ENCODE measurements around the gene MRPL12.
A peak's percentile ranks its signal among the peaks of the same experiment; 100 is the strongest.
"Not testable (repeated sequence)": the region's sequence is repeated elsewhere in the genome, so short reads cannot be mapped to it uniquely, and the experiment has no call there.

MRPL12 gene

DNA sequence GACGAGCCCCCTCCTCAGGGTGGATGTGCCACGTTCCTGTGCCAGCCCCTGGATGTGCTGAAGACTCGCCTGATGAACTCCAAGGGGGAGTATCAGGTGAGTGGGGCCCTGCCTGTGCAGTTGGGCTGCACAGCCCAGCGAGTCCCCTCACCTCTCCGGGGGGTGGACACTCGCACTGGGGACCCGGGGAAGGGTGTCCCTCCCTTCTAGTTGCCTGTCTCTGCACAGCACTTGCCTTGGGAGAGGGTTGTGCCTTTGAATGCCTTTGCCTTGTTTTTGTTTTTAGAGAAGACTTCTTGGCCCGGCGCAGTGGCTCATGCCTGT lies 14.6 kb downstream of the MRPL12 start:
- DNase-seq = no peak

DNA sequence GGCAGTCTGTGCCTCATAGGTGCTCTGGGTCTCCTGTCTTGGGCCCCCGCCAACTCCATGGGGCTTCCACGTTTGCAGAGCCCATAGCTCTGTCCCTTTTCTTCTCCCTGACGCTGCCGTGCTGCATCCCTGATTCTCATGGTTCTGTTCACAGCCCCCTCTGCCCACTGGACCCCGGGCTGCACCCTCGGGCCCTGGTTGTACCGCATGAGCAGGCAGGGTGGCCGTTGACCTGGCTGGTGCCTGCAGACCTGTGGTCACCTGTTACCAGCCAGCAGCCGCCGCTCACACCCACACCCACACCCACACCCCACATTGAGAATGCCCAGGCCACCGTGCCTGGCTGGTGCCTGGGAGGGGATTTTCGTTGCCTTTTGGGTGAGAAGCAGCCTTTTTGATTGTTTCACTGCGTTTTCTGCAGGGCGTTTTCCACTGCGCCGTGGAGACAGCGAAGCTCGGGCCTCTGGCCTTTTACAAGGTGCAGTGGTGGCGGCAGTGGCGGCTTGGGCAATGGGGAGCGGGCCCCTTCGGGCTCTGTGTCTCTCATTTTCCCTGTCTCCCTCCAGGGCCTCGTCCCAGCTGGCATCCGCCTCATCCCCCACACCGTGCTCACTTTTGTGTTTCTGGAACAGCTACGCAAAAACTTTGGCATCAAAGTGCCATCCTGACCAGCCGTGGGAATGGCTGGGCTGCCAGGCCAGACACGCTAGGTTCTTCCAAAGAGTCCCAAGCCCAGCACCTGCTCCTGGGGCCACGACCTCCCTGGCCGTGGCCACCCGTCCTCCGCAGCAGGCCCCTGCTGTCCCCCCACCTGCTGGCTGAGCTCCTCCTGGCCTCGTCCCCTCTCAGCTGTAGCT lies 16.5 kb downstream of the MRPL12 start:
- no peak for DNase-seq

DNA sequence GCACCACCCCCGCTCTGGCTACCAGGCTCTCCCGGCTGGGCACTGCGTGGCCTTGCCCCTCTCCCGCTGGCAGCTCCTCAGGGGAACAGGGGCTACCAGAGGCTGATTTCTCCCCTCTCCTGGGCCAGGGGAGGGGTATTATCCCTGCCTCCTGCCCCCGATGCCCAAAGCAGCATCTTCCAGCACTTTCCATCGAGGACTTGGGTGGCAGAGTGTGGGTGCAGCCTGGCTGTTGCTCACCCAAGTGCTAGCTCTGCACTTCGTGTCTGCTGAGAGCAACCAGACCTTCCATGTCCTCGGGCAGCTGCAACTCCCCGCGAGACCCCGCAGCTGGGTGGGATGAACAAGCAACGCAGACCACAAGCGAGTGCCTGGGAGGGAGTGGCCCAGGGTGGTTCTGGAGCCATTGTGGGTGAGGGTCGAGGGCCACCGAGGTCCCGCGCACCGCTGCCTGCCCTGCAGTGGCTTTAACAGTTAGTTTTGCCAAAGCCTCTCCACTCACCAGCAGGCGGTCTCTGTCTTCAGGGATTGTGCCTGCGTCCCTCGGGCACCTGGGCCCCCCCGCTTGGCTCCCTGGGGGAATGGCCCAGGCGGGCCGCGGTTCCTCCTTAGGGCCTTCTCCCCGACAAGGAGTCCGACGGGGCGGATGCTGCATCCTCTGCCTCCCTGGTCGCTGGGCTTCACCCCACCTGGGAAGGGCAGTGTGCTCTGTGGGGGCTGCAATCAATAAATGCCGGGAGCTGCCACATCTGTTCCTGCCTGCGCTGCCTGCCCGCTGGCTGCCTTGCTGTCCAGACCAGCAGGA lies 17.3 kb downstream of the MRPL12 start:
- DNase-seq = no peak

DNA sequence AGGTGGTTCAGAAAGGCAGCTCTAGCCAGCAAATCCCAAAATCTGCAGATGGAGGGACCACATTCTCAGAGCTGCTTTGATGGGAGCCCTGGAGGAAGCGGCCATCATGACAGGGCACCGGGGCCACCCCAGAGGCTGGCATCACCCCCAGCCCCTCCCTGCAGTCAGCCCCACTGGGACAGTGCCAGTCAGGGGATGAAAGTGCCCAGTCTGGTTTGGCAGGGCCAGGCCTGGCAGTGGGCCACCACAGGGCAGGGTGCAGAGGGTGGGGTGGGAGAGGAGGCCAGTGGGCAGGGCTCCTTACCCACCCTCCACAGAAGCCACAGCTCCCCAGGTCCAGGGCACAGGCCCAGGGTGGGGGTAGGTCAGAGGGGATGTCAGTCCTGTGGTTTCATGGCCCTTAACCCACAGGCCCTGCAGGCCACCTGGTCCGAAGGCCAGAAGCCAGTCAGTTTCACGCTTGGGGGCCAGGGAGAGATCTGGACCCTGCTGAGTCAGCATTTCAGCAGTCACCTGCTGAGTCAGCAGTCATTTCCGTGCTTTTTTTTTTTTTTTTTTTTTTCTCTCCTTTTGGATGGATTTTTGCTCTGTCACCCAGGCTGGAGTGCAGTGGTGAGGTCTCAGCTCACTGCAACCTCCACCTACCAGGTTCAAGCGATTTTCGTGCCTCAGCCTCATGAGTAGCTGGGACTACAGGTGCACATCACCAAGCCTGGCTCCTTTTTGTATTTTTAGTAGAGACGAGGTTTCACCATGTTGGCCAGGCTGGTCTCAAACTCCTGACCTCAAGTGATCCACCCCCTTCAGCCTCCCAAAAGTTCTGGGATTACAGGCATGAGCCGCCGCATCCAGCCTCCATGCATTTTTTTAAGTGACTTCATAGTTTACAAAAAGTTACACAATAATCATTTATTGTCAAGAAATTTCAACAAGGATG lies 19.3 kb downstream of the MRPL12 start:
- no peak for DNase-seq

DNA sequence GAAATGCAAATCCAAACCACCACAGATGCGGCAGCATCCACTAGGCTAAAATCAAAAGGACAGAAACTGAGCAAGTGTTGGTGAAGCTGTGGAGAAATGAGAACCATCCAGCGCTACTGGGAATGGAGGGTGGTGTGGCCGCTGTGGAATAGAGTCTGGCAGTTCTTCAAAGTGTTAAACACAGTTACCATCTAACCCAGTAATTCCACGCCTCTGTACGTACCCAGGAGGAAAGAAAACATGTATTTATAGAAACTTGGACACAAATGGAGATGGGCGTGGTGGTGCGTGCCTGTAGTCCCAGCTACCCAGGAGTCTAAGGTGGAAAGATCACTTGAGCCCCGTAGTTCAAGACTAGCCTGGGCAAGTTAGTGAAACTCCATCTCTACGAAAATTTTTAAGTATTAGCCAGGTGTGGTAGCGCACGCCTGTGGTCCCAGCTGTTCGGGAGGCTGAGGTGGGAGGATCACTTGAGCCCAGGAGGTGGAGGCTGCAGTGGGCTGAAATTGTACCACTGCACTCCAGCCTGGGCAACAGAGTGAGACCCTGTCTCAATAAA lies 20.6 kb downstream of the MRPL12 start:
- no peak for DNase-seq

DNA sequence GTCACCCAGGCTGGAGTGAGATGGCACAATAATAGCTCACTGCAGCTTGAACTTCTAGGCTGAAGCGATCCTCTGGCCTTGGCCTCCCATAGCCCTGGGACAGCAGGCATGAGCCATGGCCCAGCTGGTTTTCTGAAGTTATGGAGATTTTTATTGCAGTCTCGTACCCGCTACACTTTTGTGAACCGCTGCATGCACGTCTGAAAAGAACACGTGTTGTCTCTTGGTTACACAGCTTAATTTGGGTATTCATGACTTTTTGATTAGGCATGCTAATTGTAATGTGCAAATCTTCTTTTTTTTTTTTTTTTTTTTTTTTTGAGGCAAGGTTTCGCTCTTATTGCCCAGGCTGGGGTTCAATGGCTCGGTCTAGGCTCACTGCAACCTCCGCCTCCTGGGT lies 22.3 kb downstream of the MRPL12 start:
- no peak for DNase-seq

DNA sequence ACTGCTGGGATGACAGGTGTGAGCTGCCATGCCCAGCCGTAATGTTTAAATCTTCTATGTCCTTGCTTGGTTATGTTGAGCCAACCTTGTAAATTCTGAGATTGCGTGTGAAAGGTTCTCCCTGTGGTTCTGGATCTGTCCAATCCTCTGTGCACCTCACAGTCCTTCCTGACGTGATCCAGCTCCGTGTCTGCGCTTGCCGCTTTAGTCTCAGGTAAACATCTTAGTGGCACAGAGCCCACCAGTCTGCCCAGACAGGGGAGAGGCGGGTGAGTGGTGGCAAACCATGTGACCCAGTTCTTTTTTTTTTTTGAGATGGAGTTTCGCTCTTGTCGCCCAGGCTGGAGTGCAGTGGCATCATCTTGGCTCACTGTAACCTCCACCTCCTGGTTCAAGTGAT lies 22.8 kb downstream of the MRPL12 start:
- DNase-seq = no peak

DNA sequence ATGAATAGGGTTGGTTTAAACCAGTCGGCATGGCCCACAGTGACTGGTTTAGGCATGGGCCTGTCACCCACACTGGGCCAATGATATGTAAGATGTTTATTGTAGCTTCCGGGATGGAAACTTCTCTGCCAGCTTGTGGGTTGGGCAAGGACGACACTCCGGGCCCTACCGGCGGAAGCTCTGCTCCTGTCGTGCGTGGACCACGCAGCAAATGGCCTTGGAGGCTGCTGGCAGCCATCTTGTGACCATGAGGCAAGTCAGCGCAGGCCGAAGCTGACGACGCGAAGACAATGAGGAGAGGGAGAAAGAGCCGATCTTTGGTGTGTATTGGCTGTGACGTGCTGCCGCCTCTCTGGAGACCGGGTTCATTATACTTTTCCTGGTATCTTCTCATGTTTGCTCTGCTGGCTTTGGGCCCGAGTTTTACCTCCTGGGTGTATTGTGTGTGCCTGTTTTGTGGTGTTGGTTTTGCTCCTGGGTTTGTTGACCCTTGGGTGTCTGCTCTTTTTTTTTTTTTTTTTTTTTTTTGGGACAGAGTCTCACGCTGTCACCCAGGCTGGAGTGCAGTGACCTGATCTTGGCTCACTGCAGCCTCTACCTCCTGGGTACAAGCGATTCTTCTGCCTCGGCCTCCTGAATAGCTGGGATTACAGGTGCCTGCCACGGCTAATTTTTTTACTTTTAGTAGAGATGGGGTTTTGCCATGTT lies 24.3 kb downstream of the MRPL12 start:
- no peak for DNase-seq

DNA sequence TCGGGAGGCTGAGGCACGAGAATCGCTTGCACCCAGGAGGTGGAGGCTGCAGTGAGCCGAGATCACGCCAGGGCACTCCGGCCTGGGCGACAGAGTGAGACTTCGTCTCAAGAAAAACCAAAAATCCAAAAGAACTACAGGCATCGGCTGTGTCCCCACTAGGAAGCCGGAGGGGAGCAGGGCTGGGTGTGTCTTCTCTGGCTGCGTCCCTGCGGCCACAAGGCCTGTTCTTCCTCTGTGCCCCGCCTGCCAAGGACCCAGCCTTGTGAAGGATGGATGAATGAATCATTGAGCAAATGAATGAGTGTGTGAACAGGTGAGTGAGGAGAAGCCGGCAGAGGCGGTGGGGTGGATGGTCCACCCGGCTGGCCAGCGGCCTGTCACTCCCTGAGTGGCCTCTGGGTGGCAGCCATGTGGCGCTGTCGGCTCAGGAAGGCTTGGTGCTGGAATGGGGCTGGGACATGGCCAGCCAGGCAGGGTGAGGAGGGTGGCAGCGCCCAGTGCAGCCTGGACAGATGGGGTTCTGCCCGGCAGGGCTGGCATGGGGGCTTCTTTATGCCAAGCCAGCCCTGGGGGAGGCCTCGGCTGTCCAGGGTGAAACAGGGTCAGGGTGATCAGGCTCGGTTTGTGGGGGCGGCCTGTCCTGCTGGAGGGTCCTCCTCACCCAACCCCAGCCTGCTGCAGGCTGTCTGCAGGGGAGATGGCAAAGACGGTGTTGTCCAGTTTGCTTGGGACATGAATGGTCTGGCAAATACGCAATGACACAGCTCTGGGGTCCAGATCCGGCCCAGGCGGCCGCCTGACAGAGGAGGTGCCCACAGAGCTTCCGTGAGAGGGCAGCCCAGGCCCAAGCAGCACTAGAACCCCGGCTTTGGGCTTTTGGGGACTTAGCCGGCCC lies 30.6 kb downstream of the MRPL12 start:
- DNase-seq = peak; percentile 87

DNA sequence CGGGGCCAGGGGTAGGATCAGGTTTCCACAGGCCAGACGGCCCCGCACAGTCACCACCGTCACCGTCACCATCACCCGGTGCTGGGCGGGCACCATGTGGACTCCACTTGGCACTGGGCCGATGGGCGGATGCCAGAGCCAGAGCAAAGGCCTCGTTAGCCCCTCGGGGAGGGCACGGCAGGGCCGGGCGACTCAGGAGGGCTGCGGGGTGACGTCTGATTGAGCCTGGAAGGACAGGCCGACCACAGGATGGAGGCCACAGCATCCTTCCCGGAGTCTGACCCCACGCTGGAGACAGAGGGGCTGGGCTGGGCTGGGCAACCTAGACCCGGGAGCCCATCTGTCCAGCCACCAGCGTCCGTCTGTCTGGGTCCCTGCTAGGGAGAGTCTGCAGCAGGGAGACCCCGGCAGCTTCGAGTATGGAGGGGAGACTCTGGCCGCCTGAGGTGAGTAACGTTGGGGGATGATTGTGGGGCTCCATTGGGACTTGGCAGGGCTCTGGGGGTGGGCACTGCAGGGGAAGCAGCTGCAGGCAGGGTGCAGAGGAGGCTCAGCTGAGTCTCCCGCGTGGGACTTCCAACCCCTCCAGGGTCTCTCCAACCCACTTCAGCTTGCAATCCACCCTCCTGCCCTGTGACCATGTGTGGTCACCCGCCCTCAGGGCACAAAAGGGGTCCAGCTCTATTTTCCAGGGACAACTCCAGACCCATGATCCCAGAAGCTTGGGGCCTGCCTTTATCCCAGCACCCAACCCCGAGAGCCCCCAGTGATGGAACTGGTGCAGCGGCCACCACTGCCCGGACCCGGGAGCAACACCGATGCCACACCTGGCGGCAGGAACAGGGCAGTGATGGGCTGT lies 31.5 kb downstream of the MRPL12 start:
- no peak for DNase-seq

DNA sequence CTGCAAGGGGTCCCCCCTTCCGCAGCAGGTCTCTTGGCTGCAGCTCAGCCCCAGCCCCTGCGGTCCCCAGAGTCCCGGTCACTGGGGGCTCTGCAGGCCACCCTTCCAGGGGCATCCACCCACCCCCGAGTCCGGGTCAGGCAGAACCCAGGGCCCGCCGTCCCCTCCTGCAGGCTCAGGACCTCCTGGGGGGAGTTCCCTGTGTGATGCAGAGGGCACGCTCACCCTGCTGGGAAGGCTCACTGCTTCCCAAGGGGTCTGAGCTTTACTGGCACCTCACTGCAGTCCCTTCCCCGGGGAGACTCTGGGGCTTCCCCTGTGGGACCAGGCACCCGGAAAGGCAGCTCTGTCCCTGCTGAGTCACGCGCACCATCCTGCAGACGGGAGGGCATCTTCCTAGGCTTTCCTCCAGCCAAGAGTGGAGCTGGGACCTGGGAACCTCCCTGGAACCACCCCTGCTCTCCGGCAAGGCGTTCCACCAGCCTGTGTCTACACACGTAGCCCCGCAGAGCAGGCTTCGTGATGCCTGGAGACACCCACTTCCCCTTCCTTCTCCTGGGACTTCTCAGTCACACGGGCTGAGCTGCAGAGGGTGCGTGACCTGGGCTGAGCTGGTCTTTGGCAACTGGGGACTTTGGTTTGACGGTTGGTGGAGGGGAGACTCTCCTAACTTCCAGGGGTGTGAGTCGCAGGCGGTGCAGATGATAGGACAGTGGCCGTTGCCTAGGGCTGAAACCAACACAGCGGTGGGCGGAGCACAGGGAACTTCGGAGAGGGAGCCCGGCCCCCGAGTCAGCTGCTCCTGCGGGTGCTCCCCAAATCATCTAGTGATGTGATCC lies 32.3 kb downstream of the MRPL12 start:
- DNase-seq = no peak

DNA sequence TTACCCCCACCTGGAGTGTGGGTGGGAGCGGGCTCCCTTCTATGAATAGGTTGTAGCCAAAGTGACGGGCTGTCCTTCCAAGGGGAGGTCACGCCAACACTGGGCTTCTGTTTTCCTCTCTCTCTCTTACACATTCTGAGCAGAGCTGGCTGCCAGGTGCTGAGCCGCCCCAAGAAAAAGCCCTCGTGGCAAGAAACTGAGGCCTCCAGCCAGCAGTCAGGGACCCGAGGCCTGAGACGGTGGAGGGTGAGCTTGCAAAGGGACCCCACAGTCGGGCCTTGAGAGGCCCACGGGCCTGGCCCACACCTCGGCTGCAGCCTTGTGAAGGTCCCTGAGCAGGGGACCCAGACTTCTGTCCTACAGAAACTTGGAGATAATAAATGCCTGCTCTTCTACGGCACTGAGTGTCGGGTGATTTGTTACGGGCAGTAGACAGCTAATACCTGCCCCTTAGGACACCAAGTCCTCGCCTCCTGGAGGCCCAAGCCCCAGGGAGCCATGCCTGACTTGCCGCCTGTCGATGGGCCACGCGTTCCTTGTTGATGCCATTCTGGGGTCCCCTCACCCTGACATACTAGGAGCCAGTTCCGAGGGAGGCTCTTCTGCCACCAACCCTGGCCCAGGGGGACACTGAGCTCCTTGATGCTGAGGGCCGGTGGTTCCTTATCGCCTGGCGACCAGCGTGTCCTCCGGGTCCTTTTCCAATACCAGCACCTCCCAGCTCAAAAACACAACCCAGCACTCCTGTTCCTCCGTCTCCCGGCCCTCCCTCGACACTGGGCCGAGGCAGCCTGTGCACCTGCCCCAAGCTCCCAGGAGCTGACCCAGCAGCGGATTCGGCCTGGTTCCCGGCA lies 35.0 kb downstream of the MRPL12 start:
- DNase-seq = no peak

DNA sequence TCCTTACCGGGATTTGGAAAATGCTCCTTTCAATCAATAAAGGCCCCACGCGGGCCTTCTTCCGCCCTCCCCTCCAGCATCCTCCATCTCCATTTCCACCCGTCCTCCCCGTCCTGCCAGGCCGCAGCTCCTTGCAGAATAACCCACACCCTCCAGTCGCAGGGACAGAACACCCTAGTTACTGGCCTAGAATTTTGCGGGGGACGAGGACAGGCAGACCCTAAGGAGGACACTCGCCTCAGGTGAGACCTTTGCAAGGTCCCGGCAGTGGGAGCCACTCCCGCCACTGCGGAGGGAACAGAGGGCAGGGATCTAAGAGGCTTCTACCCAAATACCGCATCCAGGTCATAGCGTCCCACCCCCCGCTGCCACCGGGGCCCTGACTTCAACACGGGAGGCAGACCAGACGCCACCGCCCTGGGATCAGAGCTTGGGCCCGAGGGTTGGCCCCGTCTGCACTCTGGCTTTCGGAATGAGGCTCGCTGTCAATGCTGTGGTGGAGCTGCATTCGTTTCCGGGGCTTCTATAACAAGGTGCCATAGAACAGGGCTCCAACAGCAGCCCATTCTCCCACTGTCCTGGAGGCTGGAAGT lies 35.7 kb downstream of the MRPL12 start:
- DNase-seq = no peak

DNA sequence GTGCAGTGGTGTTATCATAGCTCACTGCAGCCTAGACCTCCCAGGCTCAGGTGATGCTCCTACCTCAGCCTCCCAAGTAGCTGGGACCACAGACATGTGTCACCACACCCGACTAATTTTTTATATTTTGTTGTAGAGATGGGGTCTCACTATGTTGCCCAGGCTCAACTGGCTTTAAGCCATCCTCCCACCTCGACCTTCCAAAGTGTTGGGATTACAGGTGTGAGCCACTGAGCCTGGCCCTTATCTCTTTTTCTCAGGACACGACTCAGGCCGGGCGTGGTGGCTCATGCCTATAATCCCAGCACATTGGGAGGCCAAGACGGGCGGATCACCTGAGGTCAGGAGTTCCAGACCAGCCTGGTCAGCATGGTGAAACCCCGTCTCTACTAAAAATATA lies 36.4 kb downstream of the MRPL12 start:
- DNase-seq = not testable (repeated sequence)

DNA sequence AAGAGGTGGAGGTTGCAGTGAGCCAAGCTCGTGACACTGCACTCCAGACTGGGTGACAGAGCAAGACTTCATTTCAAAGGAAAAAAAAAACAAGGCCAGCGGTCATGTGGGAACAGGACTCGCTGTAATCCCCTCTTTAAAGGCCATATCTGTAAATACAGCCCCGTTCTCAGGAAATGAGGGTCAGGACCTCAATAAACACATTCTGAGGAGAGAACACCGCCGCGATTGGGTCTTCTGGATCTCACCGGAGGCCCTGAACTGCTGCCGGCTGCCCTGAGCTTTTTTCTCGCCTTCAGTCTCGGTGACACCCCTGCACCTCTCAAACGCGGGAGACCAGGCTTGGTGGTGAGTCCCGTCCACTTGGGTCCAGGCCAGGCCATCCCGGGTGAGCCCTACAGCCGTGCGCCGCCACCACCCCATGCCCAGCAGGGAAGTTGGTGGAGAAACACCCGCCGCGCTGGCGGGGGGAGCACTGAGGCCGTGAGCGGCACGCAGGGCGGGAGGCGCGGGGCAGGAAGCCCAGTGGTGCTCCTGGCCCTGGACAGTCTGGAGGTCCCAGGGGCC lies 37.3 kb downstream of the MRPL12 start:
- no peak for DNase-seq

DNA sequence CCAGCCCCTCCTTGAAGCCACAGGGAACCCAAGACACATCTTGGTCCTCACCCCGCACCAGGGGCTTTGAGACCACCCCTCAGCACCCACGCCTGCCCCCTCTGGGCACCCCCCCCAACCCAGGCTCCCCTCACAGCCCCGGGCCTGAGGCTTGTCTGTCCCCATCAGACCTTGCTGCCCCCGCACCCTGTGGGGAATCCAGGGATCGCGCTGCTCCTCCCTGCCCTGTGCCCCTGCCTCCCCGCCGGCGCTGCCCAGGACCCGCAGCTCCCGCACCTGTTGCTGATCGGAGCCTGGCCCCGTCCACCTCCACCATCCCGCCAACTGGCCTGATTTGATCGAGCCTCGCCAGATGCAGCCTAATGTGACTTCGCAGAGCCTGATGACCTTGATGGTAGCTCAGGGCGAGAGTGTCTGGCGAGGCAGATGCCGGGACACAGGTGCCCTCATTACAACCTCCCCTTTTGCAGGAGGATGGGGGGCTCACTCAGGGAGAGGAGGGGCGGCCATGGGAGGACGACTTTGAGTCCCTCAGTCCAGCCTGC lies 38.0 kb downstream of the MRPL12 start:
- no peak for DNase-seq

Measured in eye (tissue), 1 donor.